Left cardiac atrium (tissue), 4 donors: ENCODE measurements around the gene HASPIN. TPM values are rescaled to one million over a fixed set of nuclear protein-coding genes. Genes with fewer than 3 reads are reported as not detected.
"Not testable (repeated sequence)": the region's sequence is repeated elsewhere in the genome, so short reads cannot be mapped to it uniquely, and the experiment has no call there.

Experiments
- ATAC-seq, 2 donors: fragments of 200-7000 bp; cut with Tn5 transposase; one replicate each; pipeline ENCODE4 v1.9.1; 2020; ENCODE audit warnings: mild to moderate bottlenecking in 2 of 2, moderate library complexity in 2 of 2
- DNase-seq: peaks from one replicate; pipeline ENCODE4 v3.0.0-alpha.2; 2020
- intact Hi-C, 2 donors: fragments of 100-400 bp; cut with DNase I; formaldehyde crosslinking; loops; one replicate each; pipeline versions ENCODE4 v1.14.1 to v1.15.1; 2022 to 2023
- total RNA-seq, 2 donors: library from RNA; stranded (reverse); fragmentation: NEBNext Ultra II Directional; extraction: Animal tissue kit (Norgen Biotek cat#: 25700); gene quantifications; one replicate each; pipeline ENCODE4 v1.2.1, GENCODE V29; 2021
- donor health status: DM: no; HTN: yes; CAD: no.
- donor health status: DM: no; HTN: yes; CAD: no; lungs with severe emphysema.
- donor health status: DM: yes; HTN: yes; CAD: no.
- donor health status: Dilated cardiomyopathy.

HASPIN gene
- total RNA-seq, 2 donors from 2014 or later: 0.16 to 0.47 TPM

DNA sequence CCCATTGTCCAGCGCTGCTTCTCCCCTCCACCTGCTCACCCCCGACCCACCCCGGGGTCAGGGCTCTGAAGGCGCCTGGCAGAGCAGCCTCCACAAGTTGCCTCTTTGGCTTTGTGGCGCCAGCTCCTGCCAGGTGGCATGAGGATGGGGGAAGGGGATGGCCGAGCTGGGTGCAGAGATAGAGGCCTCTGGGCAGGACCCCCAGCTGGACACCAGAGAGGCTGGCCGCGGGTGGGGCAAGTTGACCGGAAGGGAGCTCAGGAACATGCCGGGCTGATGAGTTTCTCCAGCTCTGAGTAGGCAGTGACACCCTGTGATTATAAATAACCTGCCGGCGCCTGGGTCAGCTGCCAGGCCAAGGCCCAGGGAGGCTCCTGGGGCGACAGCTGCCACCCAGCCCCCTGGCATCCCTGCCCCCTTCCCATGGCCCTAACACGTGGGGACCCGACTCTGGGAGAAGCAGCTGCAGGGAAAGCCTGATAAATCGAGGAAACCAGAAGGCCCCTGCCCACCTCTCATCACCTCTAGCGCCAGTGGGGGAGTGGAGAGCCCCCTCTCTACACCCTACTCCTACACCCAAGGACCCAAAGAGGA is 28.5 kb upstream of the HASPIN start:
- intact Hi-C loops: no loop called here
- ATAC-seq (peak; percentile 86 to 88), DNase-seq (peak; percentile 62)

DNA sequence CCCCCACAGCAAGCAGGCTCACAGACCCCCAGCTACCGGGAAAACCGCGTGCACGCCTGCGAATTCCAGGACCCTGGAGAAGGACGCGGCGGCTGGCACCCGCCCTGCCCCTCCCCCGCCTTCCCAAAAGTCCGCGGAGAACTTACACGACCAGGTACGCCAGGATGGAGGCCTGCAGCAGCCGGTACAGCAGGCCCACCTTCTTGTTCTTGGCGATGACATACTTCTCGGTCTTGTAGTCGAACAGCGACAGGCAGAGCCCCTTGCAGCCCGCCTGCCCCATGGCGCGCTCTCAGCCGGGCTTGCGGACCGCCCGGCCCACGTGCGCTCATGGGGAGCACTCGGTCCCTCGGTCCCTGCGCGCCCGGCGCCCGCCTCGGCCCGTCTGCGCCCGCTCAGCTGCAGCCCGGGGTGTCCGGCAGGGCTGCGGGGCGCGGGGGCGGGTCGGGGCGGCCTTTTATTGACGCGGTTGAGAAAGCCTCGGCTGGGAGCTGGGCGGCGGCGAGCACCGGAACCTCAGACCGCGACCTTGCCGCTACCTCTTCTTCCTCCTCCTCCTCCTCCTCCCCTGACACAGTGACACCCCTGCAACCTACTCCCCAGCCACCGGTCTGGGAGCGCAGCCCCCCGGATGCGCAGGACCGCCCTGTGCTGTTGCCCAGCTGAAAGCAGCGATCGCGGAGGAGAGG is 27.8 kb upstream of the HASPIN start, which contains the start of gene P2RX5:
P2RX5 (minus strand) TSS at position 433 of the 689 bp plus-strand sequence; CDS start at position 283, 150 bp downstream.
- peak; percentile 49 to 66 for ATAC-seq
- no peak for DNase-seq
- intact Hi-C loops: no loop called here

DNA sequence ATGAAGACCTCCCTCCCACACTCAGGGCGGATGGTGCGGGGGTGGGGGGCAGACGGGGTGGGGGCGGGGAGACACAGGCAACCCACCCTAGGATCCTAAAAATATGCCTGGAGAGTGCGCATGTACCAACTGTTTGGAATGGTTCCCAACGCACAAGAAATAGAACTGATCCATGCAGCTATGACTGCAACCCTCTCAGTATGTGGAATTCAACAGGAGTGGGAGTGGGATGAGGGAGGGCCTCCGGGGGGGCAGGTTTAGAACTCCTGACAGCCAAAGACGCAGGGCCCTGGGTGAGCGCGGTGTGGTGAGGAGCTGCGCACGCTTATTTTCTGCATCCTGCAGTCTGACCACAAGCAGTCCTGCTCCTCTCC is 26.6 kb upstream of the HASPIN start:
- intact Hi-C loops: no loop called here
- ATAC-seq: peak in 1 of 2 donors; percentile 5
- no peak for DNase-seq

DNA sequence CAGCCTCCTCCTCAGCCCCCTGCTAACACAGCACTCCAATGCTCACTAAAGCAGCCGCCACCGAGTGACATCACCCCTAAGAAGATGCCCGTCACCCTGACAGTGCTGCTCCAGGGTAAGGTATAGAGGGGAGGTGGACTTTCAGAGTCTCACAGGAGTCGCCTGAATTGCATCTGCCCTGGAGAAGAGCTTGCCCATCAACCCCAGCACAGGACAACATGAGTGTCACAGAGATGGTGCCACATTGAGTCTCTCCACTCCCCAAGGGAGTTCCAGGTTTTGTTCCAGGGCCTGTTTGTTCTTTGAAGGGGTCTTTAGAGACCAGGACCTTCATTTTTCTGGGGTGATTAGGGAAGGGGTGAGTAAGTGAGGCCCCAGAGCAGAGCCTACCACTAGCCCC is 25.6 kb upstream of the HASPIN start:
- no peak for ATAC-seq
- DNase-seq: no peak
- intact Hi-C loops: no loop called here

DNA sequence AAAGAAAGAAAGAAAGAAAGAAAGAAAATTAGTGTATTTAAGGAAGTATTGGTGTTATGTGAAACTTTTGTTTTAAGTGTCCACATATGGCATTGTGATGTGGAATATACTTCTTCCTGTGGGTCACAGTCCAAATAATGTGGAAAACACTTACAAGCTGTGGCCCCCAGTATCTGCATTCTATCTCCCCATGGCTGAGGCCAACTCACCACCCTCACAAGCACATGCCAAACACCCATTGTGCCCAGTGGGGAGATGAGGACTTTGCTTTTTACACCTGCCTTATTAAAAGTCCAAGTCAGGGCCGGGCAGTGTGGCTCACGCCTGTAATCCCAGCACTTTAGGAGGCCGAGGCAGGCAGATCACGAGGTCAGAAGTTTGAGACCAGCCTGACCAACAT is 23.8 kb upstream of the HASPIN start:
- ATAC-seq (no peak), DNase-seq (no peak)
- intact Hi-C loops: no loop called here

DNA sequence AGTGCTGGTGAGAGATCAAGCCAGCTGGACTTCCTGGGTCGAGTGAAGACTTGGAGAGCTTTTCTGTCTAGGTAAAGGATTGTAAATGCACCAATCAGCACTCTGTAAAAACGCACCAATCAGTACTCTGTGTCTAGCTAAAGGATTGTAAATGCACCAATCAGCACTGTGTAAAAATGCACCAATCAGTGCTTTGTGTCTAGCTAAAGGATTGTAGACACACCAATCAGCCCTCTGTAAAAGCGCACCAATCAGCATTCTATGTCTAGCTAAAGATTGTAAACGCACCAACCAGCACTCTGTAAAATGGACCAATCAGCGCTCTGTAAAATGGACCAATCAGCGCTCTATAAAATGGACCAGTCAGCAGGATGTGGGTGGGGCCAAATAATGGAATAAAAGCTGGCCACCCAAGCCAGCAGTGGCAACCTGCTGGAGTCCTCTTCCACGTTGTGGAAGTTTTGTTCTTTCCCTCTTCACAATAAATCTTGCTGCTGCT is 21.6 kb upstream of the HASPIN start:
- DNase-seq, ATAC-seq, intact Hi-C loops: not testable (repeated sequence)

DNA sequence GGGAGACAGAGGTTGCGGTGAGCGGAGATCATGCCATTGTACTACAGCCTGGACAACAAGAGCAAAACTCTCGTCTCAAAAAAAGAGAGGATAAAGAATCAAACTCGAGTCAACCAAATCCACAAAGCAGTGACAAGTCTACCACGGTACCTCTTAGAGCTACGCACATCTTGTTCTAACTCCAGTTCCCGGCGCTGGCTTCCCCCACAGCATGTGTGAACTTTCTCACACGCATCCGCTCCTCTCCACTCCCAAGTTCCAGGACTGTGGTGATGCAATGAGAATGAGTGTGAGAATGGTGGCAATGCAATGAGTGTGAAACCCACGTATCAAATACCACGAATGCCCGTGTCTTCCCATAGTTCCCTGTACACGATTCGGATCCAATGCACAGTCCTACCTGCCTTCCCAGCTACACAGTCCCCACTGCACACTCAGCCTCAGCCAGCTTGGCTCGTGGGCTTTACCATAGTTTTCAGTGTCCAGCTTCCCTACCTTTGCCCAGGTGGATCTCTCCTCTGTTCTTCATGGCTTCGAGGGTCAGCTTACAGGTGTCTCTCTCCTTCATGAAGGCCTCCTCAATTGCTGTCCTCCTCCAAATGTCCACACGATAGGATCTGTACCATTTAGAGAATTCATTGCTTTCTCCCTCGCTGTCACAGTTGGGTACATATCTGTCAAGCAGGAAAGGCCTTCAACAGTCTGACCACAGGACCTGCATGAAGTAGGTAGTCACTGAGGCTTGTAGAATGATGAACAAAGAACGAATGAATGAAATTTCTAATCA is 18.6 kb upstream of the HASPIN start:
- ATAC-seq (no peak), DNase-seq (no peak)
- intact Hi-C loops: no loop called here

DNA sequence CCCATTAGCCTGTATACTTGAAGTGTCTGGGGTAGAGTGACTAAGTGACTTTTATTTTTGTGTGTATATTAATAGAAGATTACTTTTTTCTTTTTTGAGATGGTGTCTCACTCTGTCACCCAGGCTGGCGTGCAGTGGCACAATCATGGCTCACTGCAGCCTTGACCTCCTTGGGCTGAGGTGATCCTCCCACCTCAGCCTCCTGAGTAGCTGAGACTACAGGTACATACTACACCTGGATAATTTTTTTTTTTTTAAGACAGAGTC is 18.1 kb upstream of the HASPIN start:
- intact Hi-C loops, ATAC-seq, DNase-seq: not testable (repeated sequence)

DNA sequence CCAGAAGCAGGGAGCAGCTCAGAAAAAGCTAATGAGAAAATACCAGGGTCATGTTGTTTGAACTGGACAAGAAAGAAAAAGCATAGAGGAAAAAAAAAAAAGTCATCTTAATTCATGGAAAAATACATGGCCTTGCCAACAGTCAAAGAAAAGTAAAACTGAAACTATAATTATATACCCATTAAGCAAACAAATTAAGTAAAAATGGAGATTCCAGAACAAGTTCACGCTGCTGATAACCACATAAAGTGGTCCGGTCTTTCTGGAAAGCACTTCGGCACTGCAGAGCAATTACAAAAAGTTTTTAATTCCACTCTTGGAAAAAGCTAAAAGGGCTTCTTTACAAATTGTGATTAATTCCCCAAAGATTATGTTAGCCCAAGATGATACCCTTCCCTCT is 15.3 kb upstream of the HASPIN start:
- no peak for ATAC-seq
- intact Hi-C loops: no loop called here

DNA sequence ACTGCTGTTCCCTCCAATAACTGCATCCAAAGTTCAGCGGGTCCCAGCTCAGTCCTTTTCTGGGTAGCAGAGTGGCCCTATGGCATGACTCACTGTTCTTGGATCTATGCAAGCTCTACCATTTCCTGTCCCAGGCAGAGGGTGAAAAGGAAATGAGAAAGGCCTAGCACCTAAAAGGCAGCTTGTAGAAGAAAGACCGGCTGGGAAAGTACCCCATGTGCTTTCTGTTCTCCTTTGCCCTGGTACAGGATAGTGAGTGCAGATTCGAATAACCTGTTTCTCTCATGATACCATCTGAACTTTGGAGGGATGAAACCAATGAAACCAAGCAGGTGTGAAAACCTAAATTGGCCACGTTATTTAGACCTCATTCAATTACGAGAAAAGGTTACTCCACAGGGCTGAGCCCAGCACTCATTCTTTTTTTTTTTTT is 12.7 kb upstream of the HASPIN start:
- intact Hi-C loops: no loop called here
- peak; percentile 66 to 80 for ATAC-seq

More for the DNA sequence above, 15.3 kb upstream of the HASPIN start:
- DNase-seq: no peak

DNA sequence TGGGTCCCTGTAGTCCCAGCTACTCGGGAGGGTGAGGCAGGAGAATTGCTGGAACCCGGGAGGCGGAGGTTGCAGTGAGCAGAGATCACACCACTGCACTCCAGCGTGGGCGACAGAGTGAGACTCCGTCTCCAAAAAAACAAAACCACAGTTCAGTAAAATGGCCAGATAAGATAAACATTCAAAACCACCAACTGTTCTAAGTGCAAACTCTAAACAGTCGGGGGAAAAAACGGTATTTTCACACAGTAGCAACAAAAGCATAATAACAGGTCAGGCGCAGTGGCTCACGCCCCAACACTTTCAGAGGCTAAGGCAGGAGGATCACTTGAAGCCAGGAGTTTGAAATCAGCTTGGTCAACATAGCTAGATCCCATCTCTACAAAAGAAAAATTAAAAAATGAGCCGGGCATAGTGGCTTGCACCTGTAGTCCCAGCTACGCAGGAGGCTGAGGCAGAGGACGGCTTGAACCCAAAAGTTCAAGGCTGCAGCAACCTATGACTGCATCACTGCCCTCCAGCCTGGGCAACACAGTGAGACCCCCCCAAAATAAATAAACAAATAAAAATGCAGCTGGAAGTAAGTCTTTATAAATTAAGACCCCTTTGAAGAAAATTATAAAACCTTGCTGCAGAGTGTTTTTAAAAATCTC is 10.8 kb upstream of the HASPIN start:
- ATAC-seq (no peak), DNase-seq (no peak)
- intact Hi-C loops: no loop called here

More for the DNA sequence above, 12.7 kb upstream of the HASPIN start:
- DNase-seq: no peak

DNA sequence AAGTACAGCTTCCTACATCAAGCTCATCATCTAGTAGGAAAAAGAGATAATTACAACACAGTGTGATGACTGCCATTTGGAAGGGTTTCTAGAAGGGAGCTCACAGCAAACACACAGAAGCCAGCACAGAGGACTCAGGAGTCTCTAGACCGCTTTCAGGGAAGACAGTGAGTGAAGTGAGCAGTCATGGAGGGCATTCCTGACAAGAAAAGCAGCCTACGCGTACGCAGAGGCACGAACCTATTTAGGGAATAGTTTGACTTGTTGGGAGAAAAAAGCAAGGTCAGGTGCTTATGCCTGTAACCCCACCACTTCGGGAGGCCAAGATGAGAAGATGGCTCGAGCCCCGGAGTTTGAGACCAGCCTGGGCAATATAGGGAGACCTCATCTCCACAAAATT is 8.4 kb upstream of the HASPIN start:
- ATAC-seq (no peak), DNase-seq (no peak)
- intact Hi-C loops: no loop called here

DNA sequence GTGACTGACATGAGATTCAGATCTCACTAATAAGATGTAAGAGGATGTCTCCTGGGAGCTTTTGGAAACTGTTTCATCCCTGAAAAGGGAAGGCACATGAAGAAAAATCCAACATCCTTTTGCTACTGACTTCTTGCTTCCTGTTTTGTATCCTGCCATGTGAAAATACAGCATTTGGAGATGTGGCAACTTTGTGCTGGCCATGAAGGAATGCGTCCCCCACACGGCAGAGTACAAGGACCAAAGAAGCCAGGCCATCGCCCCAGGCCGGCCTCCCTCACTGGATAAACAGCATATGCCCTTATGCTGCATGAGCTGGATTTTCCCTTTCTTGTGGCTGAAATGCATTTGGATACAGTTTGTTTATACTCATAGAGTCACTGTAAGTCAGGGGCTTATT is 5.5 kb upstream of the HASPIN start:
- intact Hi-C loops: no loop called here
- no peak for DNase-seq
- no peak for ATAC-seq

DNA sequence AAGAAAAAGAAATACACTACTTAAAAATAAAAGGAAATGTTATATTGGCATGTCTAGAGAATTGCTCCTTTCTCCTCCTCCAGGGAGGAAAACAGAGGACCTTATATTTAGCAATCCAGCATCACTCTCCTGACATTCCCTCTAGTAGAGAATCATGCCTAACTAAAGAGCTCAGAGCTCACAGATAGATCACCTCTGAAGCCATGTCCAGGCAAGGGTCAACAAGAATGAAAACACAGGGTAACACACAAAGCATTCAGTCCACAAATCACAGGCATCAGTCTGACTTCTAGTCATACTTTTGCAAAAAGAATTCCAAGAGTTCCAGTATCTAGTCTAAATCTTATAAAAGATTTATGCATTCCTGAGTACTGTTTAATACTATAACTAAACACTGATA is 4.4 kb upstream of the HASPIN start:
- no peak for DNase-seq
- intact Hi-C loops: no loop called here
- ATAC-seq: no peak

DNA sequence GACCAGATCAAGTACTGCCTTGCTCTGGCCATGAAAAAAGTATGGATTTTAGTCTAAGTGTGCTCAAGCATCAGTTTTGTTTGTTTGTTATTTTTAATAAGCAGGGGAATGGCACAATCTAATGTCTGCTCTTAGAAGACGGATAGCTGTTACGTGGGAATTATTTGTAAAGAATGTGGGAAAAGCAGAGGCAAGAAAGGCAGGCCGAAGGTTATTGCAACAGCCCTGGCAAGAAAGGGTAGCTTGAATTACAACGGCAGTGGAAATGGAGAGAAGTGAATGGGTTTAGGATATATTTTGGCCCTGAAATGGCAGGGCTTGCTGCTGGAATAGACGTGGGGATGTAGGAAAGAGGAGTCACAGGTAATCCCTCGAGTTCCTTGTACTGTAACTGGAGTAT is 987 bp upstream of the HASPIN start:
- intact Hi-C loops: no loop called here
- no peak for ATAC-seq
- no peak for DNase-seq

DNA sequence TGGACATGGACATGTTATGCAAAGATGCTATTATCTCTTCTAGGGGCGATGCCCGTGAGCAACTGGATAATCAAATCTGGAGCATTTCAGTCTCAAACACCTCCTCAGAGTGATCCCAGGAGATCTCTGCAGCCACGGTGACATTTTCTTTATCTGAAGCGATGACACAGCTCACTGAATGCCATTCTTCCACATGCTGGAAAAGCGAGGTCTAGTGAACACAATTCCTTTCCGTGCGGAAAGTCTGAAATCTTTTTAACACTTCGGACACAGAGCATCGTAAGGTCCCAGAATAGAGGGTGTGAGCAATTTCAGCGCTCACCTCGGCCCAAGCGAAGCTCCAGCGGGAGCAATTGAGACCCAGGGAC is 531 bp upstream of the HASPIN start:
- no peak for ATAC-seq
- intact Hi-C loops: no loop called here
- DNase-seq: no peak

DNA sequence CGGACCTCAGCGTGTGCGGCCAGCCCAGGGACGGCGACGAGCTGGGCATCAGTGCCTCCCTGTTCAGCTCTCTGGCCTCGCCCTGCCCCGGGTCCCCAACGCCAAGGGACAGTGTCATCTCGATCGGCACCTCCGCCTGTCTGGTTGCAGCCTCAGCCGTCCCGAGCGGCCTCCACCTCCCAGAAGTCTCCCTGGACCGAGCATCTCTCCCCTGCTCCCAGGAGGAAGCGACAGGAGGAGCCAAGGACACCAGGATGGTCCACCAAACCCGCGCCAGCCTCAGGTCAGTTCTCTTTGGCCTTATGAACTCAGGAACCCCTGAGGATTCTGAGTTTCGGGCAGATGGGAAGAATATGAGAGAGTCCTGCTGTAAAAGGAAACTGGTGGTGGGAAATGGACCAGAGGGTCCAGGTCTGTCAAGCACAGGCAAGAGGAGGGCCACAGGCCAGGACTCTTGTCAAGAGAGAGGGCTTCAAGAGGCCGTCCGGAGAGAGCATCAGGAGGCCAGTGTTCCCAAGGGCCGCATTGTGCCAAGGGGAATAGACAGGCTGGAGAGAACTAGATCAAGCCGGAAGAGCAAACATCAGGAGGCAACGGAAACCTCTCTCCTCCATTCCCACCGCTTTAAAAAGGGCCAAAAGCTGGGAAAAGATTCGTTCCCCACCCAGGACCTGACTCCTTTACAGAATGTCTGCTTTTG is 825 bp downstream of the HASPIN start:
- no peak for DNase-seq
- no peak for ATAC-seq
- intact Hi-C loops: no loop called here

DNA sequence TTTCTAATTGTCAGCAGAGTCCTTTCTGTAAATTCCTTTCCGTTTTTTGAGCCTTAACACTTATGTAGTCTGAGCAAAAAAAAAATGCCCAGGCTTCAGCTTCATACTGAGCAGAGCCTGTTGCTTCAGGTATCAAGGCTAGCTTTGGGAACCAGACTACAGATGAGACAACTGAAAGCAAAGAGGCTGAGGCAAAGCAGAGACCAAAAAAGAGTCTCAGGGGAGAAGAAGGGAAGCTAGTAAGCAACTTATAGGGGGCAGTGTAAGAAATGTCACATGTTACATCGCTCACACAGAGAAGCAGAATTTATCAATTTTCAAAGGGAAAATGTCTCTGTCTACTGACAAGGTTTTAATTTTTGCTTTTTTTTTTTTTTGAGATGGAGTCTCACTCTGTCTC is 3.3 kb downstream of the HASPIN start:
- no peak for DNase-seq
- intact Hi-C loops: no loop called here
- ATAC-seq: no peak

DNA sequence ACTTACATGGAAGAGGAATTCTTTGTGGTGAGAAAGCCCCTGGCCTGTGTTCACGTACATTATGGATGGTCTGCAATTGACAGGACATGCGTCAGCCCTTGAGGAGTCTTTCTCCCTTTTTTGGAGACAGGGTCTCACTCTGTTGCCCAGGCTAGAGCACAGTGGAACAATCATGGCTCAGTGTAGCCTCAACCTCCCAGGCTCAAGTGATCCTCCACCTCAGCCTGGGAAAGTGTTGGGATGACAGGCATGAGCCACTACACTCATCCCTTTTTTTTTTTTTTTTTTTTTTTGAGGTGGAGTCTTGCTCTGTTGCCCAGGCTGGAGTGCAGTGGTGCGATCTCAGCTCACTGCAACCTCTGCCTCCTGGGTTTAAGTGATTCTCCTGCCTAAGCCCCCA is 4.4 kb downstream of the HASPIN start:
- intact Hi-C loops, ATAC-seq, DNase-seq: not testable (repeated sequence)
